Neuronal stem cell (in vitro differentiated cells): ENCODE measurements around the gene HIVEP2.

Experiments
- DNase-seq: peaks from one replicate; pipeline ENCODE4 v3.0.0-alpha.2; 2013; ENCODE audit warnings: low spot score
- H2AFZ ChIP-seq: one replicate; pipeline ENCODE4 v1.6.1; 2013; ENCODE audit warnings: mild to moderate bottlenecking, low read length, inconsistent platforms
- H2AK5ac ChIP-seq: 2 replicates; pipeline ENCODE4 v1.6.1; 2013; ENCODE audit warnings: low read depth, mild to moderate bottlenecking, inconsistent platforms, low read length, moderate library complexity, mixed read lengths
- H2BK120ac ChIP-seq: 2 replicates; pipeline ENCODE4 v1.6.1; 2013; ENCODE audit warnings: low read depth, mild to moderate bottlenecking, inconsistent platforms, low read length, moderate library complexity, mixed read lengths
- H2BK12ac ChIP-seq: one replicate; pipeline ENCODE4 v1.6.1; 2013; ENCODE audit warnings: low read length, inconsistent platforms
- H2BK15ac ChIP-seq: 2 replicates; pipeline ENCODE4 v1.6.1; 2013; ENCODE audit warnings: mild to moderate bottlenecking, low read length, inconsistent platforms, mixed read lengths
- H2BK5ac ChIP-seq: one replicate; pipeline ENCODE4 v1.6.1; 2013; ENCODE audit warnings: inconsistent platforms, mild to moderate bottlenecking, low read length, moderate library complexity
- H3K14ac ChIP-seq: one replicate; pipeline ENCODE4 v1.6.1; 2013; ENCODE audit warnings: low read length, inconsistent platforms
- H3K18ac ChIP-seq: 2 replicates; pipeline ENCODE4 v1.6.1; 2013; ENCODE audit warnings: low read length, inconsistent platforms
- H3K23ac ChIP-seq: 2 replicates; pipeline ENCODE4 v1.6.1; 2013; ENCODE audit warnings: low read depth, mild to moderate bottlenecking, mixed read lengths, low read length, inconsistent platforms; ENCODE audit not compliant: poor library complexity
- H3K27ac ChIP-seq: replicated peaks from 3 replicates; pipeline ENCODE4 v1.5.1; 2013; ENCODE audit warnings: low read length, inconsistent platforms
- H3K27me3 ChIP-seq, 3 experiments: 2 replicates each; pipeline ENCODE4 v1.6.1; 2013; ENCODE audit warnings: low read length in 3 of 3, mild to moderate bottlenecking in 2 of 3, inconsistent platforms in 1 of 3, low read depth in 1 of 3, mixed read lengths in 1 of 3, moderate library complexity in 1 of 3; ENCODE audit not compliant: control insufficient read depth in 3 of 3, insufficient read depth in 3 of 3
- H3K36me3 ChIP-seq, 2 donors: replicated peaks in 1 of 2; 2 replicates each; pipeline ENCODE4 v1.6.1; 2013; ENCODE audit warnings: low read length in 2 of 2; ENCODE audit not compliant: control insufficient read depth in 2 of 2, insufficient read depth in 2 of 2
- H3K4ac ChIP-seq: 2 replicates; pipeline ENCODE4 v1.6.1; 2013; ENCODE audit warnings: inconsistent platforms, mild to moderate bottlenecking, low read length, moderate library complexity
- H3K4me1 ChIP-seq, 2 donors: 1 replicate in 1 of 2; 2 replicates in 1 of 2; pipeline ENCODE4 v1.6.1; 2013; ENCODE audit warnings: low read length in 2 of 2, low read depth in 1 of 2; ENCODE audit not compliant: control insufficient read depth in 2 of 2, insufficient read depth in 1 of 2
- H3K4me2 ChIP-seq: one replicate; pipeline ENCODE4 v1.6.1; 2013; ENCODE audit warnings: mild to moderate bottlenecking, low read length, inconsistent platforms; ENCODE audit not compliant: insufficient read depth, poor library complexity, severe bottlenecking
- H3K4me3 ChIP-seq, 2 donors: 2 replicates each; pipeline ENCODE4 v1.5.1; 2013; ENCODE audit warnings: low read length in 2 of 2, mild to moderate bottlenecking in 2 of 2, inconsistent platforms in 1 of 2, moderate library complexity in 1 of 2
- H3K79me1 ChIP-seq: one replicate; pipeline ENCODE4 v1.6.1; 2013; ENCODE audit warnings: low read depth, mild to moderate bottlenecking, inconsistent platforms, low read length, moderate library complexity
- H3K9ac ChIP-seq: one replicate; pipeline ENCODE4 v1.6.1; 2013; ENCODE audit warnings: mild to moderate bottlenecking, low read depth, low read length, inconsistent platforms; ENCODE audit not compliant: poor library complexity
- H3K9me3 ChIP-seq, 2 donors: replicated peaks in 1 of 2; 2 replicates each; pipeline versions ENCODE3 to v1.6.1; 2013; ENCODE audit warnings: low read length in 2 of 2, mild to moderate bottlenecking in 2 of 2, inconsistent platforms in 1 of 2, low read depth in 1 of 2, mixed read lengths in 1 of 2, moderate library complexity in 1 of 2; ENCODE audit not compliant: control insufficient read depth in 2 of 2, insufficient read depth in 1 of 2
- H4K8ac ChIP-seq: one replicate; pipeline ENCODE4 v1.6.1; 2013; ENCODE audit warnings: low read depth, mild to moderate bottlenecking, inconsistent platforms, low read length, moderate library complexity
- H4K91ac ChIP-seq: one replicate; pipeline ENCODE4 v1.6.1; 2013; ENCODE audit warnings: low read length, low read depth, mild to moderate bottlenecking, inconsistent platforms; ENCODE audit not compliant: poor library complexity
- WGBS, 2 donors: extraction: QIAGEN DNeasy Blood & Tissue Kit; methylation state at CpG; one replicate each; pipeline ENCODE4 v1.1.7; 2013; ENCODE audit warnings: missing lambda C conversion rate in 2 of 2, mixed read lengths in 1 of 2; ENCODE audit not compliant: insufficient read length in 2 of 2, insufficient replicate concordance in 1 of 2; ENCODE audit errors: extremely low coverage in 2 of 2; 5-methylcytosine and 5-hydroxymethylcytosine counted together

Gene HIVEP2

GRCh38 chr6:142952614-142953013 lies 7.6 kb upstream of the HIVEP2 start:
- H2AK5ac ChIP-seq: no peak overlapping the region
- H3K23ac ChIP-seq: no peak overlapping the region
- H3K4me2 ChIP-seq: no peak overlapping the region
- peaks cover 2 to 6% of the 10 kb centered on the region in 2 donors for H3K4me1 ChIP-seq
- no peak overlapping the region for H2BK12ac ChIP-seq
- no peak overlapping the region for H2BK5ac ChIP-seq
- H3K27ac ChIP-seq: no peak overlapping the region
- no peak overlapping the region for H3K18ac ChIP-seq
- peaks cover 0 to 56% (median 0%) of the 10 kb centered on the region in 3 experiments for H3K27me3 ChIP-seq
- H3K4me3 ChIP-seq: no peak overlapping the region
- no peak overlapping the region for H4K91ac ChIP-seq
- no peaks in the 10 kb centered on the region for H3K36me3 ChIP-seq
- no peak overlapping the region for H3K4ac ChIP-seq
- H3K9ac ChIP-seq: no peak overlapping the region
- no peak overlapping the region for H2BK15ac ChIP-seq
- H3K14ac ChIP-seq: no peak overlapping the region
- no peak for DNase-seq
- H3K9me3 ChIP-seq: no peaks in the 10 kb centered on the region
- H2AFZ ChIP-seq: no peak overlapping the region
- H2BK120ac ChIP-seq: no peak overlapping the region
- no peaks in the 10 kb centered on the region for H3K79me1 ChIP-seq
- WGBS, 2 donors: no CpG with 5 or more reads among the region's 3 CpGs
- no peak overlapping the region for H4K8ac ChIP-seq

GRCh38 chr6:142950291-142950690 lies 5.3 kb upstream of the HIVEP2 start:
- Histone ChIP-seq H3K27ac (no peak overlapping the region), H3K4me2 (no peak overlapping the region), H4K8ac (no peak overlapping the region), H2BK12ac (no peak overlapping the region), H3K36me3 (no peaks in the 10 kb centered on the region), H3K27me3 (peaks cover 0 to 63% (median 0%) of the 10 kb centered on the region in 3 experiments), H3K18ac (no peak overlapping the region), H3K79me1 (no peaks in the 10 kb centered on the region), H3K9ac (no peak overlapping the region), H3K14ac (no peak overlapping the region), H2BK120ac (no peak overlapping the region), H2AK5ac (no peak overlapping the region), H3K9me3 (no peaks in the 10 kb centered on the region), H3K23ac (no peak overlapping the region), H2AFZ (no peak overlapping the region), H3K4me3 (no peak overlapping the region), H2BK5ac (no peak overlapping the region), H3K4me1 (peaks cover 2 to 9% of the 10 kb centered on the region in 2 donors), H3K4ac (no peak overlapping the region), H4K91ac (no peak overlapping the region), H2BK15ac (no peak overlapping the region)
- no CpG with 5 or more reads among the region's 1 CpG for WGBS, 2 donors
- no peak for DNase-seq

GRCh38 chr6:142947714-142948480 lies 2.9 kb upstream of the HIVEP2 start:
- Histone ChIP-seq H3K27ac (no peak overlapping the region), H2BK12ac (no peak overlapping the region), H3K4me1 (peaks cover 5 to 9% of the 10 kb centered on the region in 2 donors), H2AFZ (peak overlapping the region; percentile 93), H4K8ac (no peak overlapping the region), H3K9ac (no peak overlapping the region), H3K9me3 (no peaks in the 10 kb centered on the region), H2BK5ac (no peak overlapping the region), H3K18ac (no peak overlapping the region), H3K27me3 (peaks cover 0 to 57% (median 0%) of the 10 kb centered on the region in 3 experiments), H4K91ac (no peak overlapping the region), H3K79me1 (no peaks in the 10 kb centered on the region), H3K14ac (no peak overlapping the region), H3K4me2 (peak overlapping the region; percentile 84), H2AK5ac (no peak overlapping the region), H3K4me3 (peak overlapping the region; percentile 71 to 98), H2BK120ac (no peak overlapping the region), H3K36me3 (no peaks in the 10 kb centered on the region), H3K4ac (no peak overlapping the region), H3K23ac (no peak overlapping the region), H2BK15ac (no peak overlapping the region)
- no peak for DNase-seq
- whole genome bisulfite sequencing, 2 donors: no CpG with 5 or more reads among the region's 12 CpGs

- no peaks in the 10 kb centered on the region for H3K9me3 ChIP-seq
- H3K23ac ChIP-seq: peak overlapping the region; percentile 68
- H3K4ac ChIP-seq: no peak overlapping the region
- no peak overlapping the region for H4K8ac ChIP-seq
- H3K79me1 ChIP-seq: no peaks in the 10 kb centered on the region
- peak overlapping the region; percentile 93 for H3K18ac ChIP-seq
- no peak overlapping the region for H2BK12ac ChIP-seq
- no peak overlapping the region for H2BK120ac ChIP-seq
- H3K4me2 ChIP-seq: peak overlapping the region; percentile 84
- H2BK5ac ChIP-seq: peak overlapping the region; percentile 19
- H2AK5ac ChIP-seq: no peak overlapping the region
- peak overlapping the region; percentile 93 for H2AFZ ChIP-seq
- H3K14ac ChIP-seq: no peak overlapping the region
- peaks cover 5 to 12% of the 10 kb centered on the region in 2 donors for H3K4me1 ChIP-seq
- H3K4me3 ChIP-seq: peak overlapping the region; percentile 71 to 98
- H3K9ac ChIP-seq: peak overlapping the region; percentile 73
- H3K27ac ChIP-seq: no peak overlapping the region
- no CpG with 5 or more reads among the region's 77 CpGs for WGBS, 2 donors
- H3K27me3 ChIP-seq: peaks cover 0 to 50% (median 0%) of the 10 kb centered on the region in 3 experiments
- H2BK15ac ChIP-seq: no peak overlapping the region
- no peak overlapping the region for H4K91ac ChIP-seq
- peak; percentile 39 for DNase-seq
- H3K36me3 ChIP-seq: no peaks in the 10 kb centered on the region
These were observed 2.1 kb upstream of the HIVEP2 start for GRCh38 chr6:142946924-142947713.
